K562 (cell line): ENCODE data around the gene SOX15. TPM values are rescaled to one million over a fixed set of nuclear protein-coding genes. Genes with fewer than 3 reads are reported as not detected.

Source experiments
- KDM4B ChIP-seq, 2 experiments: fragments of 450-650 bp in 1 of 2; sonication (generic) in 1 of 2; IDR thresholded peaks; 2 replicates each; pipeline ENCODE4 v1.6.1; 2016 to 2017; ENCODE audit warnings: borderline replicate concordance in 2 of 2, antibody characterized with exemption in 1 of 2, low read depth in 1 of 2, mild to moderate bottlenecking in 1 of 2
- MTA1 ChIP-seq: fragments of 450-650 bp; IDR thresholded peaks from 2 replicates; pipeline ENCODE4 v1.6.1; 2017; ENCODE audit warnings: borderline replicate concordance
- SRSF7 ChIP-seq: fragments of 200-400 bp; formaldehyde crosslinking; optimal IDR thresholded peaks from 2 replicates; pipeline ENCODE3; 2017; ENCODE audit warnings: mild to moderate bottlenecking, low read depth, low read length
- ZNF655 ChIP-seq: fragments of 250-450 bp; sonication (Bioruptor Pico); IDR thresholded peaks from 2 replicates; pipeline ENCODE4 v1.5.0; 2021
- polyA plus RNA-seq, 8 experiments: library from polyadenylated mRNA; depleted of rRNA in 4 of 8; stranded (reverse) in 5 of 8; unstranded in 3 of 8; fragments of >200 nt; fragmentation: Nextera tagmentation in 2 of 8; fragmentation: Illumina TruSeq in 1 of 8; extraction: Ambion mirVana in 2 of 8; extraction: Trizol in 1 of 8; gene quantifications; 2 replicates each; pipeline versions ENCODE4 v1.2.1 to v1.2.3, GENCODE V29; 2011 to 2014; ENCODE audit warnings: inconsistent platforms in 1 of 8, missing spikeins in 1 of 8
- total RNA-seq, 7 experiments: library from RNA; depleted of rRNA in 6 of 7; stranded (reverse); fragments of >200 nt in 6 of 7; fragmentation: Illumina TruSeq in 2 of 7; extraction: Trizol in 2 of 7; gene quantifications; 2 replicates each; pipeline versions ENCODE4 v1.2.1 to v1.2.3, GENCODE V29; 2011 to 2021; ENCODE audit warnings: low replicate concordance in 1 of 7
- TF ChIP-seq, protein P1 (sequence below): IDR thresholded peaks from 3 replicates; pipeline ENCODE4 v1.6.1; 2011; ENCODE audit warnings: borderline replicate concordance, mild to moderate bottlenecking, moderate library complexity; ENCODE audit not compliant: insufficient read length; ENCODE audit errors: extremely low read depth
- TF ChIP-seq, protein P2 (sequence below), 2 experiments: fragments of 450-650 bp; formaldehyde crosslinking in 1 of 2; IDR thresholded peaks; 2 replicates each; pipeline versions ENCODE4 v1.4.0 to v1.6.1; 2014 to 2020; ENCODE audit warnings: mild to moderate bottlenecking in 2 of 2, borderline replicate concordance in 1 of 2, low read depth in 1 of 2
- TF ChIP-seq, protein P3 (sequence below): fragments of 450-650 bp; formaldehyde crosslinking; IDR thresholded peaks from 2 replicates; pipeline ENCODE4 v1.4.0; 2022; ENCODE audit warnings: mild to moderate bottlenecking, moderate library complexity
- TF ChIP-seq, protein P4 (sequence below): fragments of 150-350 bp; conservative IDR thresholded peaks from 2 replicates; pipeline ENCODE4 v1.6.1; 2014; ENCODE audit warnings: low read length

Gene SOX15
- total and polyA plus RNA-seq, 9 of the 15 experiments (the other 6 are each of a cell fraction or from before 2014, with no cell fraction given): 0.07 to 0.33 (median 0.19) TPM; not detected in 5

- no peak for TF ChIP-seq ZNF655 (CRISPR knock-in tag)
- TF ChIP-seq SRSF7: no peak
- TF ChIP-seq, protein P1, sequence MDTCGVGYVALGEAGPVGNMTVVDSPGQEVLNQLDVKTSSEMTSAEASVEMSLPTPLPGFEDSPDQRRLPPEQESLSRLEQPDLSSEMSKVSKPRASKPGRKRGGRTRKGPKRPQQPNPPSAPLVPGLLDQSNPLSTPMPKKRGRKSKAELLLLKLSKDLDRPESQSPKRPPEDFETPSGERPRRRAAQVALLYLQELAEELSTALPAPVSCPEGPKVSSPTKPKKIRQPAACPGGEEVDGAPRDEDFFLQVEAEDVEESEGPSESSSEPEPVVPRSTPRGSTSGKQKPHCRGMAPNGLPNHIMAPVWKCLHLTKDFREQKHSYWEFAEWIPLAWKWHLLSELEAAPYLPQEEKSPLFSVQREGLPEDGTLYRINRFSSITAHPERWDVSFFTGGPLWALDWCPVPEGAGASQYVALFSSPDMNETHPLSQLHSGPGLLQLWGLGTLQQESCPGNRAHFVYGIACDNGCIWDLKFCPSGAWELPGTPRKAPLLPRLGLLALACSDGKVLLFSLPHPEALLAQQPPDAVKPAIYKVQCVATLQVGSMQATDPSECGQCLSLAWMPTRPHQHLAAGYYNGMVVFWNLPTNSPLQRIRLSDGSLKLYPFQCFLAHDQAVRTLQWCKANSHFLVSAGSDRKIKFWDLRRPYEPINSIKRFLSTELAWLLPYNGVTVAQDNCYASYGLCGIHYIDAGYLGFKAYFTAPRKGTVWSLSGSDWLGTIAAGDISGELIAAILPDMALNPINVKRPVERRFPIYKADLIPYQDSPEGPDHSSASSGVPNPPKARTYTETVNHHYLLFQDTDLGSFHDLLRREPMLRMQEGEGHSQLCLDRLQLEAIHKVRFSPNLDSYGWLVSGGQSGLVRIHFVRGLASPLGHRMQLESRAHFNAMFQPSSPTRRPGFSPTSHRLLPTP: no peak
- TF ChIP-seq, protein P2, sequence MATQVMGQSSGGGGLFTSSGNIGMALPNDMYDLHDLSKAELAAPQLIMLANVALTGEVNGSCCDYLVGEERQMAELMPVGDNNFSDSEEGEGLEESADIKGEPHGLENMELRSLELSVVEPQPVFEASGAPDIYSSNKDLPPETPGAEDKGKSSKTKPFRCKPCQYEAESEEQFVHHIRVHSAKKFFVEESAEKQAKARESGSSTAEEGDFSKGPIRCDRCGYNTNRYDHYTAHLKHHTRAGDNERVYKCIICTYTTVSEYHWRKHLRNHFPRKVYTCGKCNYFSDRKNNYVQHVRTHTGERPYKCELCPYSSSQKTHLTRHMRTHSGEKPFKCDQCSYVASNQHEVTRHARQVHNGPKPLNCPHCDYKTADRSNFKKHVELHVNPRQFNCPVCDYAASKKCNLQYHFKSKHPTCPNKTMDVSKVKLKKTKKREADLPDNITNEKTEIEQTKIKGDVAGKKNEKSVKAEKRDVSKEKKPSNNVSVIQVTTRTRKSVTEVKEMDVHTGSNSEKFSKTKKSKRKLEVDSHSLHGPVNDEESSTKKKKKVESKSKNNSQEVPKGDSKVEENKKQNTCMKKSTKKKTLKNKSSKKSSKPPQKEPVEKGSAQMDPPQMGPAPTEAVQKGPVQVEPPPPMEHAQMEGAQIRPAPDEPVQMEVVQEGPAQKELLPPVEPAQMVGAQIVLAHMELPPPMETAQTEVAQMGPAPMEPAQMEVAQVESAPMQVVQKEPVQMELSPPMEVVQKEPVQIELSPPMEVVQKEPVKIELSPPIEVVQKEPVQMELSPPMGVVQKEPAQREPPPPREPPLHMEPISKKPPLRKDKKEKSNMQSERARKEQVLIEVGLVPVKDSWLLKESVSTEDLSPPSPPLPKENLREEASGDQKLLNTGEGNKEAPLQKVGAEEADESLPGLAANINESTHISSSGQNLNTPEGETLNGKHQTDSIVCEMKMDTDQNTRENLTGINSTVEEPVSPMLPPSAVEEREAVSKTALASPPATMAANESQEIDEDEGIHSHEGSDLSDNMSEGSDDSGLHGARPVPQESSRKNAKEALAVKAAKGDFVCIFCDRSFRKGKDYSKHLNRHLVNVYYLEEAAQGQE (IDR thresholded peaks at IDR 0.05; ENCODE audit: borderline replicate concordance): peak; percentile 13; the same call in 1 of the 2 replicates
- TF ChIP-seq, protein P2 (CRISPR knock-in tag; IDR thresholded peaks at IDR 0.05; ENCODE audit: low read depth): no peak
- TF ChIP-seq KDM4B (IDR thresholded peaks at IDR 0.05; ENCODE audit: borderline replicate concordance in 2 of 2, low read depth in 1 of 2): no peak
- TF ChIP-seq, protein P3, sequence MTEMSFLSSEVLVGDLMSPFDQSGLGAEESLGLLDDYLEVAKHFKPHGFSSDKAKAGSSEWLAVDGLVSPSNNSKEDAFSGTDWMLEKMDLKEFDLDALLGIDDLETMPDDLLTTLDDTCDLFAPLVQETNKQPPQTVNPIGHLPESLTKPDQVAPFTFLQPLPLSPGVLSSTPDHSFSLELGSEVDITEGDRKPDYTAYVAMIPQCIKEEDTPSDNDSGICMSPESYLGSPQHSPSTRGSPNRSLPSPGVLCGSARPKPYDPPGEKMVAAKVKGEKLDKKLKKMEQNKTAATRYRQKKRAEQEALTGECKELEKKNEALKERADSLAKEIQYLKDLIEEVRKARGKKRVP (CRISPR knock-in tag): no peak
- TF ChIP-seq MTA1: no peak
- TF ChIP-seq, protein P4, sequence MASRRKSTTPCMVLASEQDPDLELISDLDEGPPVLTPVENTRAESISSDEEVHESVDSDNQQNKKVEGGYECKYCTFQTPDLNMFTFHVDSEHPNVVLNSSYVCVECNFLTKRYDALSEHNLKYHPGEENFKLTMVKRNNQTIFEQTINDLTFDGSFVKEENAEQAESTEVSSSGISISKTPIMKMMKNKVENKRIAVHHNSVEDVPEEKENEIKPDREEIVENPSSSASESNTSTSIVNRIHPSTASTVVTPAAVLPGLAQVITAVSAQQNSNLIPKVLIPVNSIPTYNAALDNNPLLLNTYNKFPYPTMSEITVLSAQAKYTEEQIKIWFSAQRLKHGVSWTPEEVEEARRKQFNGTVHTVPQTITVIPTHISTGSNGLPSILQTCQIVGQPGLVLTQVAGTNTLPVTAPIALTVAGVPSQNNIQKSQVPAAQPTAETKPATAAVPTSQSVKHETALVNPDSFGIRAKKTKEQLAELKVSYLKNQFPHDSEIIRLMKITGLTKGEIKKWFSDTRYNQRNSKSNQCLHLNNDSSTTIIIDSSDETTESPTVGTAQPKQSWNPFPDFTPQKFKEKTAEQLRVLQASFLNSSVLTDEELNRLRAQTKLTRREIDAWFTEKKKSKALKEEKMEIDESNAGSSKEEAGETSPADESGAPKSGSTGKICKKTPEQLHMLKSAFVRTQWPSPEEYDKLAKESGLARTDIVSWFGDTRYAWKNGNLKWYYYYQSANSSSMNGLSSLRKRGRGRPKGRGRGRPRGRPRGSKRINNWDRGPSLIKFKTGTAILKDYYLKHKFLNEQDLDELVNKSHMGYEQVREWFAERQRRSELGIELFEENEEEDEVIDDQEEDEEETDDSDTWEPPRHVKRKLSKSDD: no peak
Measured at GRCh38 chr17:7614425-7615264, 24.8 kb upstream of the SOX15 start, which contains the start of gene FXR2 (continued).
